Eye (tissue), 1 donor: ENCODE data around the gene PAFAH1B2.
"Not testable (repeated sequence)": the region's sequence is repeated elsewhere in the genome, so short reads cannot be mapped to it uniquely, and the experiment has no call there.

ENCODE experiments used
- DNase-seq: peaks from one replicate; pipeline ENCODE4 v3.0.0-alpha.2; 2015

Gene PAFAH1B2

DNA sequence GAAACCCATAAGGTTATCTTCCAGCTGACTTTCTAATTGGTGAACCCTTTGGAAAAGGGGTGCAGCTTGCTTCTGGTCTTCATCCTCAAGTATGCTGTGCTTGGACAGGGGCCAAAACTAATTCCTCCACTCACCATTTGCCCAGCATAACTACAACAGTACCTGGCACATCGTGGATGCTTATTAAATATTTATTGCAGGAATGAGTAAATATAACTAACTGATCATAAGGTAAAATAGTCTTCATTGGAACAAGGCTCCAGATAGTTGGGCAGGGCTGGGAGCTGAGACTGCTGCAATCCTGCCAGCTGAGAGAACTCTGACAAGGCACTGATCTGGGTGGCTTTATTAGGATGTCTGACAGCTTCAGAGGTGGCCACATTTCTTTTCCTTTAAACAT, 32.1 kb downstream of the PAFAH1B2 start:
- DNase-seq, result no peak

DNA sequence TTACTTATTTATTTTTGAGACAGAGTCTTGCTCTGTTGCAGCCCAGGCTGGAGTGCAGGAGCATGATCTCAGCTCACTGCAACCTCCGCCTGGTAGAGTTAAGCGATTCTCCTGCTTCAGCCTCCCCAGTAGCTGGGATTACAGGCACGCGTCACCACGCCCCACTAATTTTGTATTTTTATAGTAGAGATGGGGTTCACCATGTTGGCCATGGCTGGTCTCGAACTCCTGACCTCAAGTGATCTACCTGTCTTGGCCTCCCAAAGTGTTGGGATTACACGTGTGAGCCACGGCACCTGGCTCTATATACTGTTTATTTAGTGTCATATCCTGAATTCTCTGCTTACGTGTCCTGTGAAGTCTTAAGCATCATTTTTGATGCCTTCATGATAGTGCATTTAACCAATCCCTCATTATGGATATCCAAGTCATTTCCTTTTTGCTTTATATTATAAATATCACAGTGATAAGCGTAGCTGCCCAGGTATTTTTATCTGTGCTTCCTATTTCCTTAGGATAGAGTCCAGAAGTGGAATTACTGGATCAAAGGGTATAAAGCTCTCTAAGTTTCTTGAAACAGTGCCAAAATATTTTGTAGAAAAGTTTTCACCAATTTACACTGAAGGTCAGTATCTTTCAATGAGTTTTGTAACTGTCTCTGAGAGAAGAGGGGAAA, 33.6 kb downstream of the PAFAH1B2 start:
- no peak for DNase-seq

DNA sequence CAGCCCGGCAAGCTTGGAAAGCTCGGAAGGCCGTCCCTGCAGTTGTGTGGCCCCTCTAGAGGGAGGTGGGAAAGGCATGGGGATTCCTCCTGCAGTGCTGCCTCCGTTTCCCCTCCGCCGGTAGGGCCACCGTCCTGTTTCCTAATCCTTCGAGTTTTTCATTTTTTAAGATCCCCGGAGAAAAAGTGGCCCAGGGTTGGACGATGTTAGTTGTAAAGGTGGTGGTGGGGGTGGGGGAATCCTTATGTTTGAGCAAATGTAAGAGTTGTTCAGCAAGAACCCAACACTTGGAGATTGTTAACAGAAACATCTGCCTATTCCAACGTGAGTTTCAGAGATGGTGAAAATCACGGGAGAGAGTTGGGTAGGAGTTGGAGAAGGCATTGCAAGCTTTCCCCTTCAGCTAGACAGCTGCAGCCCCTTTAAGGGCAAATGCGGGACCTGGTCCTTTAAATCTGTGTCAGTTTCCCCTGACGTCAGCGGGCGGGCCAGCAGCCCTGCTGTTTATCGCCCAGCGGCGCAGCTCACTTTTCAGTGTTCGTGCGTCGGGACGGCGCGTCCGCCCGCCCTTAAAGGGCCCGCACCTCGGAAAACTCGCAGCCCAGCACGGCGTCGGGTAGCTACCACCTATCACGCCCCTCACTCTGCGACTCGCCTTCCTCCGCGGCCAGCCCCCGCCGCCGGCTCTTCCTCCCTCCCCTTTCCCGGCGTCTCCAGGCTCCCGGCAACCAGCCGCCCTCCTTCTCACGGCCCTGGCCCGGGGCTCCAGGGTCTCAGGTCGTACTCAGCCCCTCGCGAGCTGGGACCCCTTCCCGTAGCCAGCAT, 34.3 kb downstream of the PAFAH1B2 start, which contains the start of gene SIDT2:
SIDT2 (plus strand) TSS at position 534 of the 825 bp plus-strand sequence. CDS start 521 bp downstream, outside the sequence.
- DNase-seq, result peak; percentile 98

DNA sequence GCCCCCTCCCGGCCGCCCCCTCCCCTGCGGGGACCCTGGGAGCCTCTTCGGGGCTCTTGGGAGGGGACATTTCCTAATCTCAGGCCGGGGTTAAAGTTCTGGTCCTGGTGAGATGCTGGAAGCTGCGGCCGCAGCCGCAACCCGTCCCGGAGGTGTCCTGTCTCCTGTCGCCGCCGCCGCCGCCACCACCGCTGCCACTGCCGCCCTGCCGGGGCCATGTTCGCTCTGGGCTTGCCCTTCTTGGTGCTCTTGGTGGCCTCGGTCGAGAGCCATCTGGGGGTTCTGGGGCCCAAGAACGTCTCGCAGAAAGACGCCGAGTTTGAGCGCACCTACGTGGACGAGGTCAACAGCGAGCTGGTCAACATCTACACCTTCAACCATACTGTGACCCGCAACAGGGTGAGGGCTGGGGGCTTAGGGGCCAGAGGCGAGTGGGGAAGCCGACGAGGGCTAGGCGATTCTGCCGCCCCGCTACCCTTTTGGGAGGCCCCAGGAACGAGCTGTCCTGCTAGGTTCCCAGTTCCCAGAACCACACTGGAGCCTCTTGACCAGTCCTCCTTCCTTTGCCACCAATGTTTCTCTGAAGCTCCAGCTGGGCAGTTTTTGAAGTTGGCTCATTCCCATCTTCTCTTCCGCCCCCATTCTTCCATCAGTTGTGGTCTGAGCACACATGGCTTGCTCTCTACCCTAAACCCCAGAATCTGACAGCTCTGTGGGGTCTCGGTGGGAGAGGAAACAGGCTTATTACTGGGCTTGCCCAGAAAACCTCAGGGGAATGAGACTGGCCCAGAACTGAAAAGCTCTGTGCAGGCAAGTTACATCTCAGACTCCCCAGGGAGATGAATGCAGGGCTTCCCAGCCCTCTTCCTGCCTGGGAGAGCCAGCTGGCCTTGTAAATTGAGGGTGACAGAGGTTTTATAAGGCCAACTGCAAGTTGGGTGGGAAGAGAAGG, 35.2 kb downstream of the PAFAH1B2 start:
- peak; percentile 60 for DNase-seq

DNA sequence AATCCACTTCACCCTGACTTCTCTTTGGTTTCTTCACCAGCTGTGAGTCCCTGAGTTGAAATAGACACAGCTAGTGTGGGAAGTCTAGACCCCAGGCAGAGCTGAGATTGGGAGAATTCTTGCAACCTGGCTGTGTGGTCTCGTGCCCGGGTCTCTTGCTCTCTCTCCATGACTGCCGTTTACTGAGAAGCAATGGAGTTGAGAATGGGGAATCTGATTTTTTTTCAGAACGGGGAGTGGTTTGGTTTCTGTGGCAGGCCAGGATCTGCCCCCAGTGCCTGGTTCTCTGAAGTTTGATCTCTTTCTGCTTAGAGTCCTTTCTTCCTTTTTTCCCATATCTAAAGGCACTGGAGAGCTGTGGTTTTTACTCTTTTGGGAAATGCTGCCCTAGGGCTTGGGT, 35.9 kb downstream of the PAFAH1B2 start:
- DNase-seq, result no peak

DNA sequence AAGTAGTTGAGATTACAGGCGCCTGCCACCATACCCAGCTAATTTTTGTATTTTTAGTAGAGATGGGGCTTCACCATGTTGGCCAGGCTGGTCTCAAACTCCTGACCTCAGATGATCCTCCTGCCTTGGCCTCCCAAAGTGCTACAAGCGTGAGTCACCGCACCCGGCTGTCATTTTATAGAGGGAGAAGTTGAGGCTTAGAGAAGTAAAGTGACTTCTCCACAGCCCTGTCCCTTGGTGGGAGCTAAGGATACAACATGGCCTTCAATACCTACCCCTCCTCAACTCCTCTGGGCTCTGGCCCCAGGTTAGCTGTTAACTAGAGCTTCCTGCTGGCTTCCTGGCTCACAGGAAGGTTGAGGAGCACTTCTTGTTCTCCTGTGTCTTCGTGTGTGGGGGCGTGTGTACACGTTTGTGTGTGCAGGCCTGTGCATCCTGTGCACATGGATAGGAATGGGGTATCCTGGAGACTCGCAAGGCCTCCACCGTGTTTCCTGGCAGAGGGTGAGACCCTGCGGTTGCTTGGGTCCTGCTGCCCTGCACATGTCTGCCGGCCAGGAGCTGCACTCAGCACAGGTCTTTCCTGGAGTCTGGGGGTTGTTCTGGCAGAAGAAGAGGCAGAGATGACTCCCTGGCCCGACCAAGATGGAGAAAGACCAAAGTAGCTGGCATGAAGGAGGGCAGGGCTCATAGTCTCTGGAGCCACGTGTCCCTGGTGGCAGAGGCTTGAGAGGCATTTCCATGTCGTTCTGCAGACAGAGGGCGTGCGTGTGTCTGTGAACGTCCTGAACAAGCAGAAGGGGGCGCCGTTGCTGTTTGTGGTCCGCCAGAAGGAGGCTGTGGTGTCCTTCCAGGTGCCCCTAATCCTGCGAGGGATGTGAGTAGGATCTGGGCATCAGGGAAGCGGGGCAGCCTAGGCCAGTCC, 36.8 kb downstream of the PAFAH1B2 start:
- DNase-seq, result peak; percentile 67

DNA sequence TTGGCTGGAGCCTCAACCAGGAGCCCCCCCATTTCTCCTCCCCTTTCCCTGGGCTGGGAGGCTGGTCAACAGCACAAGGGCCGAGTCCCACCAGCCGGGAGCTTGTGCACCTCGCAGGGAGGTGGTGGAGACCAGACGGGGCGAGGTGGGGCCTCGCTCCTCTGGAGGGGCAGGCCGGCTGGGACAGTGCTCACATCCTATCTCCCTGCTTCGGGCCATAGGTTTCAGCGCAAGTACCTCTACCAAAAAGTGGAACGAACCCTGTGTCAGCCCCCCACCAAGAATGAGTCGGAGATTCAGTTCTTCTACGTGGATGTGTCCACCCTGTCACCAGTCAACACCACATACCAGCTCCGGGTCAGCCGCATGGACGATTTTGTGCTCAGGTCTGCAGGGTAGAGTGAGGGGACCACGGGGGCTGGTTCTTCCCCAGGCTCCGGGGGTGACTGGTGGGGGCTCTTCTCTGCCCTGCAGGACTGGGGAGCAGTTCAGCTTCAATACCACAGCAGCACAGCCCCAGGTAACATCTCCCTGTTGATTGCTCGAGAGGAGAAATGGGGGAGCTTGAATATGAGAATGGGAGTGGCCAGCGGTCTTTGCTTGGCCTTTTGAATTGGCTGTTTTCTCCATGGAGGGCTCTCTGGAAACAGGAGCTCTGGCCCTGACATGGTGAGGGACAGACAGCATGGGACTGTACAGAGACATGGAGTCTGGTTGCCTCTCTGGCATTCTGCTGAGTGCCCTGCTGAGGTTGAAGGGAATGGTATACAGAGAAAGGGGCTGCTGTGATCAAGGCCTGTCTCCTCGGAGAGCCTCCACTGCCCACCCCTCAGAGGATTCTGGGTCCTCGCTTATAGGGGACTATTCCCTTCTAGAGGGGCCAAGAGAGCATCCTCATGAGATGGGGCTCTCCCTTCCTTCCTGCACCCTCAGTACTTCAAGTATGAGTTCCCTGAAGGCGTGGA, 37.8 kb downstream of the PAFAH1B2 start:
- DNase-seq, result no peak

DNA sequence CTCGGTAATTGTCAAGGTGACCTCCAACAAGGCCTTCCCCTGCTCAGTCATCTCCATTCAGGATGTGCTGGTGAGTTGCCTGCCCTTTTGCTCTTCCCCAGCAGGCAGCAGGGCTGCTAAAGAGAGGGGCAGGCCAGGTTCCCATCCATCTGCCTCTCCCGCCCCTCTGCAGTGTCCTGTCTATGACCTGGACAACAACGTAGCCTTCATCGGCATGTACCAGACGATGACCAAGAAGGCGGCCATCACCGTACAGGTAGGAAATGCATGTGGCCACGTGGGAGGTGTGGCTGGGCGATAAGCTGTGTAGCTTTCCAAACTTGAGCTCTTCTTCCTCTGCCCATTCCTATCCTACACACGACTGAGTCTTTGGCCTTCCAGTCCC, 38.5 kb downstream of the PAFAH1B2 start:
- no peak for DNase-seq

DNA sequence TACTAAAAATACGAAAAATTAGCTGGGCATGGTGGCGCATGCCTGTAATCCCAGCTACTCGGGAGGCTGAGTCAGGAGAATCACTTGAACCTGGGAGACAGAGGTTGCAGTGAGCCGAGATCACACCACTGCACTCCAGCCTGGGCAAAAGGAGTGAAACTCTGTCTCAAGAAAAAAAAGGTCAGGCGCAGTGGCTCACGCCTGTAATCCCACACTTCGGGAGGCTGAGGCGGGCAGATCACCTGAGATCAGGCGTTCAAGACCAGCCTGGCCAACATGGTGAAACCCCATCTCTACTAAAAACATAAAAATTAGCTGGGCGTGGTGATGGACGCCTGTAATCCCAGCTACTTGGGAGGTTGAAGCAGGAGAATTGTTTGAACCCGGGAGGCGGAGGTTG, 39.1 kb downstream of the PAFAH1B2 start:
- not testable (repeated sequence) for DNase-seq

DNA sequence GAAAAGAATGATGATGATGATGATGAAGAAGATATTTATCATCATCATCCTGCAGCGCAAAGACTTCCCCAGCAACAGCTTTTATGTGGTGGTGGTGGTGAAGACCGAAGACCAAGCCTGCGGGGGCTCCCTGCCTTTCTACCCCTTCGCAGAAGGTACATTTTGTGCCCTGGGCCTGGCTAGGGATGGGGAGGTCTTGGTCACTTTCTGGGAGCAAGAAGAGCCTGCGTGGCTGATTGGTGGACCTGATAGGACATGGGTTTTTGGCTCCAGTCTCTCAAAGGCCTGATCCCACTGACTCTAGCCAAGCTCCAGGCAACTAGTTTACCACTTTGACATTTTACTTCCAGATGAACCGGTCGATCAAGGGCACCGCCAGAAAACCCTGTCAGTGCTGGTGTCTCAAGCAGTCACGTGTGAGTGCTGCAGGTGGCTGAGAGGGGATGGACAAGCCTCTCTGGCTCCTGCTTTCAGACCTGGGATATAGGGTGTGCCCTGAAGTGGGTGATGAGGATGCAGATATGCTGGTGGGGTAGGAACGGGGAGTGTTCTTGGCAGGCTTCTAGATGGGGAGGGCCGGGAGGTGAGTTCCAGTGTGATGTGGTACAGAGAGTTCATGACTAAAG, 39.8 kb downstream of the PAFAH1B2 start:
- DNase-seq, result no peak

DNA sequence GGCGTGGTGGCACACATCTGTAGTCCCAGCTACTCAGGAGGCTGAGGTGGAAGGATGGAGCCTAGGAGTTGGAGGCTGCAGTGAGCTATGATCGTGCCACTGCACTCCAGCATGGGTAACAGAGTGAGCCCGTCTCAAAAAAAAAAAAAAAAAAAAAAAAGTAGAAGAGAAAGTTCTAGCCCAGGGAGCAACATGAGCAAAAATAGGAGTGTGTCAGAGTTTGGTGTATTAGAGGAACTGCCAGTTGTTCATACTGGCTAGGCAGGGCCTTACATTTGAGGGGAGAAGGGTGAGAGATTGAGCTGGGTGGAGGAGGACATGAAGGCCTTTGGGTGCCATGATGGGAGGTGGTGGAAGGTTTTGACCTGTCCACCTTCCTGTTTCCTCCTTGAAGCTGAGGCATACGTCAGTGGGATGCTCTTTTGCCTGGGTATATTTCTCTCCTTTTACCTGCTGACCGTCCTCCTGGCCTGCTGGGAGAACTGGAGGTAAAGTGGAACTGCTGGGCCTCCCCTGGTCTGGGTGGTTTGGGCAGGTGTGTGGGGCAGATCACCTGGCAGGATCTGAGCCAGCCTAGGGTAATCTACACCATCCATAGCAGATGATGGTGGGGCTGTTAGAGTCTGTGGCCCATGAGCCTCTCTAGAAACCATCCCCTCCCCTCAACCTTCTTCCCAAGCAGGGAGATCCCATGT, 41.8 kb downstream of the PAFAH1B2 start:
- no peak for DNase-seq

DNA sequence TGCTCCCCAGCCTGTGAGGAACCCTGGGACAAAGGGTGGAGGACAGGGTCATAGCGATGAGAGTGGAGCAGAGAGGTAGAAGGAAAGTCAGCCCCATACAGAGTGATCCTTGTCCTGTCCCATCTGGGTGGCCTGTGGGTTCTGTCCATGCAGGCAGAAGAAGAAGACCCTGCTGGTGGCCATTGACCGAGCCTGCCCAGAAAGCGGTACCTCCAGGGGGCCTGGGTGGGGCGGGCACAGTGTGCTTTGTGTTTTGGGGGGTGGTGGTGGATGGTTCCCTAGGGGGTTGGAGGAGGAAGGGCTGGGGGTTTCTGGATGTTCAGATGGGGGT, 42.3 kb downstream of the PAFAH1B2 start:
- DNase-seq, result no peak

DNA sequence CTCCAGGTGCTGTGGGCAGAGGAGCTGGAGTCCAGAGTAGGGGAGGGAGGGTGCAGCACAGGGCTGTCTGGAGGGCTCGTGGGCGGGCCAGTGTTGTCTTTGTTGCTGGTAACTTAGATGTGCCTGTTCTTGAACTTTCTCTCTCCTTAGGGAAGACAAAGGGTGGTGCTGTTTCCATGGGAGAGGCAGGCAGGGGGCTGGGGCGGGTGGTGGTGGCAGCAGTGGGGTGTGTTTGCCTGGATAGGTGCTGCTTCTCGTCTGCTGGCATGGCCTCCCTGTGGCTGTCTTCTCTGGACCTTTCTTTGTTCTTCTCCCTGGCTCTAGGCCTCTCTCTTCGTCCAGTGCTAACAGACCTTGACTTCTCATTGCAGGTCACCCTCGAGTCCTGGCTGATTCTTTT, 42.9 kb downstream of the PAFAH1B2 start:
- no peak for DNase-seq

DNA sequence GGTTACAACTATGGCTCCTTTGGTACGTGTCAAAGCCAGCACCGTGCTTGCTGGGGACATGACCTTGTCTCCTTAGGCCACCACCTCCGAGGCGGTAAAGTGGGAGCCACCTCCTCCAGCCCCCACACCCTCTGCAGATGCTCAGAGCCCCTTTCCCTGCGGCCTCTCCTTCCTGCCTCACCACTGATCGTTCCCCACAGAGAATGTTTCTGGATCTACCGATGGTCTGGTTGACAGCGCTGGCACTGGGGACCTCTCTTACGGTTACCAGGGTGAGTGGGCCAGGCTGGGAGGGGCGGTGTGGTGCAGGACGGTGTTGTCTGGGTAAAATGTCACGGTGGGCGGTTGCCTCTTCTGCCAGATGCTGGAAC, 43.3 kb downstream of the PAFAH1B2 start:
- no peak for DNase-seq

DNA sequence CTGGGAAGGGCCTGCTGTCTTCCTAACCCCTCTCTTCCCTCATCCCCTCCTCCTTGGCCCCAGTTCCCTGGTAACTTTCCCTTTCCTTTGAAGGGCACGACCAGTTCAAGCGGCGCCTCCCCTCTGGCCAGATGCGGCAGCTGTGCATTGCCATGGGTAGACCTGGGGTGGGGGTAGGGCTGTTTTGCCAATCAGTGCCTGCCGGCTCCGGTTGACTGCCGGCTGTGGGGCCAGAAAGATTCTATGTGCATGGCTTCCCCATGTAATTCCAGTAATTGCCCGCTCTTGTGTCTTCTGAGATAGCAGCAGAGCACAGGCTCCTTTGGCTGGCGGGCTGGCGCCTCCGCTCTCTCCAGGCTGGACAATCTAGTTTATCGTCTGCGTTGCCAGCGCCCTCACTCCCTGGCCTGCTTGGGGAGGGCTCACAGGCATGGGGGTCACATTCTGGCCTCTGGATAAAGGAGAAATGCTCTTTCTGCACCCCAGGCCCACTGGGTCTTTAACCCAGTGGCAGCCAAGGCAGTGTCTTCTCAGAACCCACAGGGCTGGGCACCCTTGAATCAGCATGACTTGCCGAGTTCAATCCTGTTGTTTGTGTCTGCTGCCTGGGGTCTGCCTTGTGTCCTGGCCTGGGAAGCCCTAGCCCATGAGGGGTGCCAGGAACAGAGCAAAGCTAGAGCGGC, 43.9 kb downstream of the PAFAH1B2 start:
- DNase-seq, result no peak

DNA sequence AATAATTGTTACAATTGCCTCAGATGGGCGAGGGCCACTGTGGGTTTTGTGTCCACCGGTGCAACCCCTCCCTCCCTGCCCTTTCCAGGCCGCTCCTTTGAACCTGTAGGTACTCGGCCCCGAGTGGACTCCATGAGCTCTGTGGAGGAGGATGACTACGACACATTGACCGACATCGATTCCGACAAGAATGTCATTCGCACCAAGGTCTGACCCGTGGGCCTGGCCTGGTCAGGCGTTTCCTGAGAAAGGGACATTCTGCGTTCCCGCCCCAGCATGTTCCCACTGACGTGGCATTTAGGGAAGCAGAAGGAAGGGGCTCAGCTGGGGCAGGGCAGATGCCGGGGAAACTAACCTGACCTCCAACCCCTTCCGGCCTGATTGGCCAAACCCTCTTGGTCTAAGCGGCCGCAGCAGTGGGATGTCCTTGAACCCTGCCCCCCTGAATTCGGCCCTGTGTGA, 44.6 kb downstream of the PAFAH1B2 start:
- DNase-seq, result no peak

DNA sequence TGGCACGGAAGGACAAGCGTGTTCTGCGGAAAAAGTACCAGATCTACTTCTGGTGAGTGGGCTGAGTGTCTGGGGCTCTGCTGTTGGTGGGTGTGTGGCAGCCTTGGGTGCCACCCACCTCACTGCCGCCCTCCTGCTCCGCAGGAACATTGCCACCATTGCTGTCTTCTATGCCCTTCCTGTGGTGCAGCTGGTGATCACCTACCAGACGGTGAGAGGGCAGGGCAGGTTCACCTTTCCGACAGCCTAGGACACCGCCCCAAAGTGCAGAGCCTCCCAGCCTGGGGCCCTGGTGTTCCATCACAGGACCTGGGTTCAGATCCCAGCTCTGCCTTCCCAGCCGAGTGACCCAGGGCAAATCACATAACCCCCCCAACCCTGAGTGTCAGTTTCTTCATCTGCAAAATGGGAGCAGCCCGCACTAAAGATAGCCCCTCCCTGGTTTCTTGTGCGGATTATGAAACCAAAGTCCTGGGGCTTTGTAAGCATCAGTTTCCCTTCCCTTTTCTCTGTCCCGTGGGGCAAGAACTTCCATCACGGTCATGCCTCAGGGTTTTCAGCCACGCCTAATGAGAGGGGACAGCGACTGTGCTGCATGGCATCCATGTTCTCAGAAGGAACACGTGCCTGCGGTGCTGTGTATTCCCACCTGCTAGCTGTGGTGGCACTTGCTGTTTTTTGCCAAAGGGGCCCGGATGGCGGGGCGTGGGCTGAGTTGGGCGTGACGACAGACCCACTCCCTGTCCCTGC, 45.3 kb downstream of the PAFAH1B2 start:
- no peak for DNase-seq

DNA sequence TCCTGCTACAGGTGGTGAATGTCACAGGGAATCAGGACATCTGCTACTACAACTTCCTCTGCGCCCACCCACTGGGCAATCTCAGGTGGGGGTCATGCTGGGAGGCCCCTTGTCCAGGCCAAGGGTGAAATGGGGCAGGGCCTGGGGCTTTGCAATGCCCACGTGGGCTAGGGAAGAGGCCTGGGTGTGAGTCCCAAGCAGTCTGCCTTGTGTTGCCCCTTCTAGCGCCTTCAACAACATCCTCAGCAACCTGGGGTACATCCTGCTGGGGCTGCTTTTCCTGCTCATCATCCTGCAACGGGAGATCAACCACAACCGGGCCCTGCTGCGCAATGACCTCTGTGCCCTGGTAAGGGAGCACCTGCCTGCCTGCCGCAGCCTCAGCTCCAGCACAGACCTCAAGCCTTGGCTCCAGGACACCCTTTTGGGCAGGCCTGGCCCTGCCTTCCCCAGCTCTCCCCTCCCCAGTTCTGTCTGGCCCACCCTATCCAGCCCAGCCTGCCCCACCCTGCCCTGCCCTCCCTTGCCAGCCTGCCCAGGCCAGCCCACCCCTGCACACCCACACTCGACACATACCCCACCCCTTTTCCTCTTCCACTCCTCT, 46.0 kb downstream of the PAFAH1B2 start:
- no peak for DNase-seq
